GM12878 (cell line): ENCODE data around the gene SIX5. TPM values are rescaled to one million over a fixed set of nuclear protein-coding genes. Genes with fewer than 3 reads are reported as not detected.

Source experiments
- ATAC-seq: fragments of 200-7000 bp; cut with Tn5 transposase; 3 replicates; pipeline ENCODE4 v1.9.1; 2020; ENCODE audit warnings: mild to moderate bottlenecking, moderate library complexity
- BruUV-seq: library from RNA; stranded (reverse); fragments of 400-500 nt; replicated peaks from 2 replicates; lab custom pipeline; 2021; lab: Mats Ljungman, UMichigan
- CTCF ChIA-PET: fragments of 300-600 bp; sonication (Branson Sonifier 250); formaldehyde crosslinking; extraction: SDS; loops from one replicate; lab custom pipeline; 2021; ENCODE audit warnings: inconsistent platforms; lab: Yijun Ruan, JAX
- POLR2A ChIA-PET: fragments of 350-600 bp; formaldehyde crosslinking; extraction: SDS; loops from one replicate; lab custom pipeline; 2021; ENCODE audit warnings: inconsistent platforms; lab: Charles Lee
- RAD21 ChIA-PET: fragments of 300-600 bp; sonication (Branson Sonifier 250); formaldehyde crosslinking; loops from one replicate; lab custom pipeline; 2023; ENCODE audit warnings: antibody characterized with exemption; ENCODE audit not compliant: unreplicated experiment; lab: Charles Lee
- SMC1A ChIA-PET: fragments of 300-600 bp; sonication (Branson Sonifier 250); formaldehyde crosslinking; loops from one replicate; lab custom pipeline; 2023; ENCODE audit not compliant: unreplicated experiment, uncharacterized antibody; lab: Charles Lee
- DNase-seq: peaks from one replicate; pipeline ENCODE4 v3.0.0-alpha.2; 2011; ENCODE audit warnings: low read depth, low spot score
- FAIRE-seq: peaks from 3 replicates; lab custom pipeline; 2011; peaks lifted over from hg19 to GRCh38; lab: Jason Lieb, UNC
- H2AFZ ChIP-seq: 2 replicates; pipeline ENCODE4 v1.6.0; 2011; ENCODE audit warnings: low read depth, low read length, control low read depth; ENCODE audit not compliant: control insufficient read depth
- H3K27ac ChIP-seq: 2 replicates; pipeline ENCODE4 v1.5.1; 2011; ENCODE audit warnings: control low read depth; ENCODE audit not compliant: control insufficient read depth, insufficient read depth
- H3K27me3 ChIP-seq, 2 experiments: replicated peaks in 1 of 2; 2 replicates each; pipeline versions ENCODE4 v1.6.0 to v1.6.1; 2011; ENCODE audit warnings: low read length in 1 of 2; ENCODE audit not compliant: control insufficient read depth in 2 of 2, insufficient read depth in 2 of 2
- H3K36me3 ChIP-seq, 2 experiments: 2 replicates each; pipeline ENCODE4 v1.5.1; 2011; ENCODE audit warnings: low read length in 1 of 2; ENCODE audit not compliant: control insufficient read depth in 2 of 2, insufficient read depth in 2 of 2
- H3K4me1 ChIP-seq: 2 replicates; pipeline ENCODE4 v1.6.1; 2011; ENCODE audit warnings: mild to moderate bottlenecking, low read length, moderate library complexity, mixed read lengths; ENCODE audit not compliant: control insufficient read depth, insufficient read depth
- H3K4me2 ChIP-seq: 2 replicates; pipeline ENCODE4 v1.6.0; 2011; ENCODE audit warnings: control low read depth; ENCODE audit not compliant: control insufficient read depth, insufficient read depth
- H3K4me3 ChIP-seq: fragments of 200-600 bp; sonication (generic); 2 replicates; pipeline ENCODE4 v1.5.1; 2016
- H3K79me2 ChIP-seq: 2 replicates; pipeline ENCODE4 v1.6.0; 2011; ENCODE audit warnings: low read length; ENCODE audit not compliant: control insufficient read depth, insufficient read depth
- H3K9ac ChIP-seq: 2 replicates; pipeline ENCODE4 v1.8.0; 2011; ENCODE audit warnings: low read length, control low read depth, mixed read lengths; ENCODE audit not compliant: control insufficient read depth, insufficient read depth
- H3K9me3 ChIP-seq: replicated peaks from 3 replicates; pipeline ENCODE4 v1.5.1; 2011; ENCODE audit warnings: mild to moderate bottlenecking, low read length; ENCODE audit not compliant: control insufficient read depth, insufficient read depth
- H4K20me1 ChIP-seq: 2 replicates; pipeline ENCODE4 v1.6.0; 2011; ENCODE audit not compliant: control insufficient read depth, insufficient read depth
- CHD1 ChIP-seq: IDR thresholded peaks from 2 replicates; pipeline ENCODE4 v1.6.1; 2012; ENCODE audit warnings: low read depth, low read length, improper control_type of control experiment
- E2F8 ChIP-seq: fragments of 450-650 bp; IDR thresholded peaks from 2 replicates; pipeline ENCODE4 v1.6.1; 2018; ENCODE audit warnings: mild to moderate bottlenecking, low read depth, moderate library complexity; ENCODE audit not compliant: partially characterized antibody
- ETV6 ChIP-seq, 2 experiments: fragments of 450-650 bp in 1 of 2; IDR thresholded peaks in 1 of 2; conservative IDR thresholded peaks in 1 of 2; 2 replicates each; pipeline ENCODE4 v1.6.1; 2014; ENCODE audit warnings: antibody characterized with exemption in 1 of 2, borderline replicate concordance in 1 of 2, low read depth in 1 of 2, mild to moderate bottlenecking in 1 of 2, moderate library complexity in 1 of 2
- GATAD2B ChIP-seq: fragments of 450-650 bp; conservative IDR thresholded peaks from 2 replicates; pipeline ENCODE4 v1.6.1; 2017; ENCODE audit warnings: low read depth, mild to moderate bottlenecking, moderate library complexity
- MEF2B ChIP-seq: fragments of 450-650 bp; IDR thresholded peaks from 2 replicates; pipeline ENCODE4 v1.6.1; 2018; ENCODE audit warnings: mild to moderate bottlenecking, moderate library complexity; ENCODE audit not compliant: partially characterized antibody, poor library complexity, severe bottlenecking
- MXI1 ChIP-seq: fragments of 150-350 bp; IDR thresholded peaks from 2 replicates; pipeline ENCODE4 v1.6.1; 2011; ENCODE audit warnings: low read depth, mild to moderate bottlenecking, inconsistent platforms, low read length, improper control_type of control experiment
- SMAD1 ChIP-seq: fragments of 450-650 bp; IDR thresholded peaks from 2 replicates; pipeline ENCODE4 v1.6.1; 2018; ENCODE audit warnings: mild to moderate bottlenecking, low read depth; ENCODE audit not compliant: partially characterized antibody
- YY1 ChIP-seq: IDR thresholded peaks from 2 replicates; pipeline ENCODE4 v1.6.1; 2011; ENCODE audit warnings: low read depth, mild to moderate bottlenecking, low read length
- WGBS: methylation state at CpG from one replicate; pipeline ENCODE4 v1.1.6; 2016; ENCODE audit warnings: low lambda C conversion rate; ENCODE audit not compliant: insufficient replicate concordance, insufficient coverage; ENCODE audit errors: missing lambda C conversion rate; 5-methylcytosine and 5-hydroxymethylcytosine counted together
- in situ Hi-C: fragments of 300-500 bp; cut with MboI; formaldehyde crosslinking; loops from 9 replicates; pipeline ENCODE4 v1.14.3; 2018; ENCODE audit warnings: mixed read lengths
- intact Hi-C: fragments of 100-400 bp; cut with micrococcal nuclease; formaldehyde crosslinking; loops from one replicate; pipeline ENCODE4 v1.14.2; 2022; ENCODE audit not compliant: unreplicated experiment
- polyA plus RNA-seq, 11 experiments: library from polyadenylated mRNA; depleted of rRNA in 4 of 11; unstranded in 6 of 11; stranded (reverse) in 5 of 11; fragments of >200 nt; fragmentation: Nextera tagmentation in 4 of 11; fragmentation: Illumina TruSeq in 1 of 11; extraction: Ambion mirVana in 4 of 11; extraction: Trizol in 1 of 11; gene quantifications; 1 replicate in 1 of 11; 2 replicates in 10 of 11; pipeline versions ENCODE4 v1.2.1 to v1.2.3, GENCODE V29; 2011 to 2016; ENCODE audit warnings: inconsistent platforms in 2 of 11, missing spikeins in 2 of 11, low read depth in 1 of 11
- total RNA-seq, 4 experiments: library from RNA; depleted of rRNA in 3 of 4; stranded (reverse); fragments of >200 nt in 3 of 4; fragmentation: Illumina TruSeq in 1 of 4; extraction: Trizol in 1 of 4; gene quantifications; 2 replicates each; pipeline versions ENCODE4 v1.2.1 to v1.2.3, GENCODE V29; 2013 to 2021

Gene SIX5
- total and polyA plus RNA-seq, 10 of the 15 experiments (the other 5 are each of a cell fraction or from before 2014, with no cell fraction given) = 1.9 to 10.5 (median 3.0) TPM; not detected in 2

DNA sequence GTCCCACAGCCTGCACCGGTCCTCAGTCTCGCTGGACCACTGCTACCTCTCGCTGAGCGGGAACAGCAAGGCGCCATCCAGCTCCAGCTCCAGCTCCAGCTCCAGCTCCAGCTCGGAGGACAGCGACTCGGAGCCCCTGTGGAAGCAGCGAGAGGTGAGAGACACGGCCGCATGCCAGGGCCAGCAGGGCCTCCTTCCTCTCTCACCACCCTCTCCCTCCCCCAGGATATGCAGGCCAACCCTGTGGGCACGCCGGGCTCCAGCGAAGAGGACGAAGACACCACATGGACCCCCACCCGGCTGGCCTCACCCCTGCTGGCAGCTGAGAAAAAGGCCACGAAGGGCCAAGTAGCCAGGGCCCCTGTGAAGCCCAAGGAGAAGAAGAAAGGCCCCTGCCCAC is 7.3 kb downstream of the SIX5 start:
- H3K9ac ChIP-seq = no peak overlapping the region
- ATAC-seq (no peak), DNase-seq (no peak), FAIRE-seq (no peak)
- SMC1A ChIA-PET = no interaction called here
- no peak overlapping the region for H2AFZ ChIP-seq
- intact Hi-C loops (no loop called here), in situ Hi-C loops (no loop called here)
- RAD21 ChIA-PET = no interaction called here
- H3K36me3 ChIP-seq = no peaks in the 10 kb centered on the region
- H3K4me2 ChIP-seq = no peak overlapping the region
- H3K4me3 ChIP-seq = no peak overlapping the region
- WGBS = 73% methylated on average over 15 of the region's 17 CpGs
- H3K79me2 ChIP-seq = no peaks in the 10 kb centered on the region
- no peaks in the 10 kb centered on the region for H3K9me3 ChIP-seq
- TF ChIP-seq SMAD1 = no peak
- TF ChIP-seq ETV6 (conservative IDR thresholded peaks at IDR 0.05 in 1 of 2, IDR thresholded peaks at IDR 0.05 in 1 of 2; ENCODE audit: borderline replicate concordance in 1 of 2, low read depth in 1 of 2) = no peak
- TF ChIP-seq YY1 = no peak
- TF ChIP-seq E2F8 = no peak
- no peak for TF ChIP-seq MXI1
- TF ChIP-seq GATAD2B = no peak
- no peak for TF ChIP-seq CHD1
- no peak for TF ChIP-seq MEF2B
- H3K27me3 ChIP-seq = no peaks in the 10 kb centered on the region
- H3K27ac ChIP-seq = no peak overlapping the region
- H4K20me1 ChIP-seq = no peaks in the 10 kb centered on the region
- CTCF ChIA-PET = interaction anchor here (0.6 to 1.8 kb wide), 2 partner anchors 7 to 36 kb away, joined by 4 to 7 read pairs; partner anchors contain the start of gene SIX5
- POLR2A ChIA-PET = interaction anchor here (0.6 kb wide), 1 partner anchor 18 kb away, joined by 4 read pairs; no protein-coding TSS in a partner anchor
- no TSS peak for BruUV-seq
- H3K4me1 ChIP-seq = no peaks in the 10 kb centered on the region
